SK-N-SH treated with all-trans-retinoic acid at 6 μM for 48 hours (cell line): ENCODE results near the gene DRAM1.

ENCODE experiments used
- ATAC-seq: fragments of 200-7000 bp; cut with Tn5 transposase; 3 replicates; pipeline ENCODE4 v1.9.1; 2020; ENCODE audit warnings: mild to moderate bottlenecking, moderate library complexity
- ARNTL ChIP-seq: fragments of 450-650 bp; formaldehyde crosslinking; IDR thresholded peaks from 2 replicates; pipeline ENCODE4 v1.5.0; 2020; ENCODE audit warnings: low read depth, mild to moderate bottlenecking, moderate library complexity, borderline replicate concordance
- BACH2 ChIP-seq: fragments of 250-450 bp; sonication (Bioruptor Pico); IDR thresholded peaks from 2 replicates; pipeline ENCODE4 v1.9.0; 2021; ENCODE audit warnings: mild to moderate bottlenecking, borderline replicate concordance
- CREB5 ChIP-seq: fragments of 250-450 bp; sonication (Bioruptor Pico); IDR thresholded peaks from 2 replicates; pipeline ENCODE4 v1.5.1; 2020; ENCODE audit warnings: low read depth, mild to moderate bottlenecking, moderate library complexity
- CSDC2 ChIP-seq: fragments of 250-450 bp; sonication (Bioruptor Pico); IDR thresholded peaks from 2 replicates; pipeline ENCODE4 v1.5.0; 2020; ENCODE audit warnings: mild to moderate bottlenecking, moderate library complexity
- ESRRG ChIP-seq: fragments of 250-450 bp; sonication (Bioruptor Pico); IDR thresholded peaks from 2 replicates; pipeline ENCODE4 v1.6.1; 2021; ENCODE audit warnings: mild to moderate bottlenecking
- GLIS3 ChIP-seq: fragments of 250-450 bp; sonication (Bioruptor Pico); IDR thresholded peaks from 2 replicates; pipeline ENCODE4 v1.5.0; 2020; ENCODE audit warnings: mild to moderate bottlenecking, moderate library complexity
- ISL1 ChIP-seq: fragments of 250-450 bp; sonication (Bioruptor Pico); IDR thresholded peaks from 2 replicates; pipeline ENCODE4 v2.1.2; 2022; ENCODE audit warnings: mild to moderate bottlenecking, moderate library complexity
- OSR1 ChIP-seq: fragments of 250-450 bp; sonication (Bioruptor Pico); IDR thresholded peaks from 2 replicates; pipeline ENCODE4 v1.8.0; 2022; ENCODE audit warnings: moderate library complexity, mild to moderate bottlenecking, inconsistent platforms
- PPARA ChIP-seq: fragments of 250-450 bp; sonication (Bioruptor Pico); IDR thresholded peaks from 2 replicates; pipeline ENCODE4 v1.5.0; 2020; ENCODE audit warnings: mild to moderate bottlenecking, borderline replicate concordance
- RARB ChIP-seq: fragments of 250-450 bp; sonication (Bioruptor Pico); IDR thresholded peaks from 2 replicates; pipeline ENCODE4 v1.8.0; 2021; ENCODE audit warnings: mild to moderate bottlenecking, moderate library complexity
- SNAI2 ChIP-seq: fragments of 250-450 bp; sonication (Bioruptor Pico); IDR thresholded peaks from 2 replicates; pipeline ENCODE4 v1.5.0; 2020; ENCODE audit warnings: mild to moderate bottlenecking, moderate library complexity
- TCF4 ChIP-seq: fragments of 250-450 bp; sonication (Bioruptor Pico); IDR thresholded peaks from 2 replicates; pipeline ENCODE4 v1.8.0; 2021; ENCODE audit warnings: mild to moderate bottlenecking, moderate library complexity, borderline replicate concordance
- TOX ChIP-seq: fragments of 250-450 bp; sonication (Bioruptor Pico); IDR thresholded peaks from 2 replicates; pipeline ENCODE4 v1.8.0; 2021; ENCODE audit warnings: mild to moderate bottlenecking, moderate library complexity, borderline replicate concordance
- ZC3H10 ChIP-seq: fragments of 250-450 bp; sonication (Bioruptor Pico); IDR thresholded peaks from 2 replicates; pipeline ENCODE4 v1.5.1; 2021; ENCODE audit warnings: mild to moderate bottlenecking, moderate library complexity
- ZFP30 ChIP-seq: fragments of 450-650 bp; formaldehyde crosslinking; IDR thresholded peaks from 2 replicates; pipeline ENCODE4 v1.5.0; 2022; ENCODE audit warnings: mild to moderate bottlenecking, moderate library complexity
- ZNF565 ChIP-seq: fragments of 450-650 bp; formaldehyde crosslinking; conservative IDR thresholded peaks from 2 replicates; pipeline ENCODE4 v1.5.0; 2020; ENCODE audit warnings: low read depth, mild to moderate bottlenecking, moderate library complexity
- ZNF70 ChIP-seq: fragments of 450-650 bp; formaldehyde crosslinking; IDR thresholded peaks from 2 replicates; pipeline ENCODE4 v1.5.0; 2020; ENCODE audit warnings: mild to moderate bottlenecking, moderate library complexity
- ZNF8 ChIP-seq: fragments of 450-650 bp; formaldehyde crosslinking; IDR thresholded peaks from 2 replicates; pipeline ENCODE4 v1.5.0; 2020; ENCODE audit warnings: mild to moderate bottlenecking, moderate library complexity
- TF ChIP-seq, protein P1 (sequence below): fragments of 250-450 bp; sonication (Bioruptor Pico); IDR thresholded peaks from 2 replicates; pipeline ENCODE4 v1.8.0; 2021; ENCODE audit warnings: low read depth, mild to moderate bottlenecking, moderate library complexity, borderline replicate concordance
- TF ChIP-seq, protein P2 (sequence below): fragments of 250-450 bp; sonication (Bioruptor Pico); IDR thresholded peaks from 2 replicates; pipeline ENCODE4 v1.5.1; 2021; ENCODE audit warnings: mild to moderate bottlenecking, moderate library complexity
- TF ChIP-seq, protein P3 (sequence below): fragments of 250-450 bp; sonication (Bioruptor Pico); IDR thresholded peaks from 2 replicates; pipeline ENCODE4 v1.5.0; 2020; ENCODE audit warnings: mild to moderate bottlenecking, moderate library complexity

Gene DRAM1

DNA sequence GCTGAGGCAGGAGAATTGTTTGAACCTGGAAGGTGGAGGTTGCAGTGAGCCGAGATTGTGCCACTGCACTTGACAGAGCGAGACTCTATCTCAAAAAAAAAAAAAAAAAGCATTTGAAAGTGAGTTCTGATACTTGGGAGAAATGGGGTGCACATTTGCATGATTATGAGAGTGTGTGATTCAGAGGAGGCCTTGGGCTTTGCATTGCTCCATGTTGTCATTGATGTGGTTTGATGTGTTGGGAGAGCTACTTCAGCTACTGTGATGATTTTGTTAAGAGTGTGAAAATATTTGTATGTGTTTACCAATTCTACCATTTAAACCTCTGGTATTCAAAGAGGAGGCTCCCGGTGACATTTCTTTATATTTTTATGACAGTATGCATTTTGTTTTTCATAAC lies 24.4 kb downstream of the DRAM1 start:
- no peak for ATAC-seq
- TF ChIP-seq, protein P1, sequence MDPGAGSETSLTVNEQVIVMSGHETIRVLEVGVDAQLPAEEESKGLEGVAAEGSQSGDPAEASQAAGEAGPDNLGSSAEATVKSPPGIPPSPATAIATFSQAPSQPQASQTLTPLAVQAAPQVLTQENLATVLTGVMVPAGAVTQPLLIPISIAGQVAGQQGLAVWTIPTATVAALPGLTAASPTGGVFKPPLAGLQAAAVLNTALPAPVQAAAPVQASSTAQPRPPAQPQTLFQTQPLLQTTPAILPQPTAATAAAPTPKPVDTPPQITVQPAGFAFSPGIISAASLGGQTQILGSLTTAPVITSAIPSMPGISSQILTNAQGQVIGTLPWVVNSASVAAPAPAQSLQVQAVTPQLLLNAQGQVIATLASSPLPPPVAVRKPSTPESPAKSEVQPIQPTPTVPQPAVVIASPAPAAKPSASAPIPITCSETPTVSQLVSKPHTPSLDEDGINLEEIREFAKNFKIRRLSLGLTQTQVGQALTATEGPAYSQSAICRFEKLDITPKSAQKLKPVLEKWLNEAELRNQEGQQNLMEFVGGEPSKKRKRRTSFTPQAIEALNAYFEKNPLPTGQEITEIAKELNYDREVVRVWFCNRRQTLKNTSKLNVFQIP (CRISPR knock-in tag), result no peak
- no peak for TF ChIP-seq RARB

DNA sequence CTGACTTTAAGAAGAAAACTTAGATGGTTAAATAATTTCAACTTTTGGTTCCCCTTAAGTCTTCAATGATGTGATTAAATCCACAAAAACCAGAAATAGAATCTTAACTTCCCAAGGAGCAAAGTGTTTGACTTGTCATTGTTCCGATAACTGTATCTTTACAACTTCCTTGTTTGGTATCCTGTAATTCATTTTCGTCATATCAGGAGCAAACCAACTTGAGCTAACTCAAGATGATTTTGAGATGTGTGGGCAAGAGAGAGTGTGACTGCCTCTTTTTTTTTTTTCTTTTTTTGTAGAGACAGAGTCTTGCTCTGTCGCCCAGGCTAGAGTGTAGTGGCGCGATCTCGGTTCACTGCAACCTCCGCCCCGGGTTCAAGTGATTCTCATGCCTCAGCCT lies 25.3 kb downstream of the DRAM1 start:
- TF ChIP-seq ZC3H10 (CRISPR knock-in tag) (no peak), BACH2 (CRISPR knock-in tag) (no peak), ZNF8 (CRISPR knock-in tag) (no peak), ESRRG (CRISPR knock-in tag) (no peak), PPARA (CRISPR knock-in tag) (no peak), ZNF565 (CRISPR knock-in tag) (no peak), RARB (no peak), ZFP30 (no peak), CREB5 (CRISPR knock-in tag) (no peak), SNAI2 (no peak), ZNF70 (CRISPR knock-in tag) (no peak), OSR1 (CRISPR knock-in tag) (no peak), TOX (CRISPR knock-in tag) (no peak), GLIS3 (no peak)
- TF ChIP-seq, protein P2, sequence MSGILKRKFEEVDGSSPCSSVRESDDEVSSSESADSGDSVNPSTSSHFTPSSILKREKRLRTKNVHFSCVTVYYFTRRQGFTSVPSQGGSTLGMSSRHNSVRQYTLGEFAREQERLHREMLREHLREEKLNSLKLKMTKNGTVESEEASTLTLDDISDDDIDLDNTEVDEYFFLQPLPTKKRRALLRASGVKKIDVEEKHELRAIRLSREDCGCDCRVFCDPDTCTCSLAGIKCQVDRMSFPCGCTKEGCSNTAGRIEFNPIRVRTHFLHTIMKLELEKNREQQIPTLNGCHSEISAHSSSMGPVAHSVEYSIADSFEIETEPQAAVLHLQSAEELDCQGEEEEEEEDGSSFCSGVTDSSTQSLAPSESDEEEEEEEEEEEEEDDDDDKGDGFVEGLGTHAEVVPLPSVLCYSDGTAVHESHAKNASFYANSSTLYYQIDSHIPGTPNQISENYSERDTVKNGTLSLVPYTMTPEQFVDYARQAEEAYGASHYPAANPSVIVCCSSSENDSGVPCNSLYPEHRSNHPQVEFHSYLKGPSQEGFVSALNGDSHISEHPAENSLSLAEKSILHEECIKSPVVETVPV (CRISPR knock-in tag), result no peak
- TF ChIP-seq, protein P3, sequence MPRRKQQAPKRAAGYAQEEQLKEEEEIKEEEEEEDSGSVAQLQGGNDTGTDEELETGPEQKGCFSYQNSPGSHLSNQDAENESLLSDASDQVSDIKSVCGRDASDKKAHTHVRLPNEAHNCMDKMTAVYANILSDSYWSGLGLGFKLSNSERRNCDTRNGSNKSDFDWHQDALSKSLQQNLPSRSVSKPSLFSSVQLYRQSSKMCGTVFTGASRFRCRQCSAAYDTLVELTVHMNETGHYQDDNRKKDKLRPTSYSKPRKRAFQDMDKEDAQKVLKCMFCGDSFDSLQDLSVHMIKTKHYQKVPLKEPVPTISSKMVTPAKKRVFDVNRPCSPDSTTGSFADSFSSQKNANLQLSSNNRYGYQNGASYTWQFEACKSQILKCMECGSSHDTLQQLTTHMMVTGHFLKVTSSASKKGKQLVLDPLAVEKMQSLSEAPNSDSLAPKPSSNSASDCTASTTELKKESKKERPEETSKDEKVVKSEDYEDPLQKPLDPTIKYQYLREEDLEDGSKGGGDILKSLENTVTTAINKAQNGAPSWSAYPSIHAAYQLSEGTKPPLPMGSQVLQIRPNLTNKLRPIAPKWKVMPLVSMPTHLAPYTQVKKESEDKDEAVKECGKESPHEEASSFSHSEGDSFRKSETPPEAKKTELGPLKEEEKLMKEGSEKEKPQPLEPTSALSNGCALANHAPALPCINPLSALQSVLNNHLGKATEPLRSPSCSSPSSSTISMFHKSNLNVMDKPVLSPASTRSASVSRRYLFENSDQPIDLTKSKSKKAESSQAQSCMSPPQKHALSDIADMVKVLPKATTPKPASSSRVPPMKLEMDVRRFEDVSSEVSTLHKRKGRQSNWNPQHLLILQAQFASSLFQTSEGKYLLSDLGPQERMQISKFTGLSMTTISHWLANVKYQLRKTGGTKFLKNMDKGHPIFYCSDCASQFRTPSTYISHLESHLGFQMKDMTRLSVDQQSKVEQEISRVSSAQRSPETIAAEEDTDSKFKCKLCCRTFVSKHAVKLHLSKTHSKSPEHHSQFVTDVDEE (CRISPR knock-in tag), result no peak
- ATAC-seq, result no peak

DNA sequence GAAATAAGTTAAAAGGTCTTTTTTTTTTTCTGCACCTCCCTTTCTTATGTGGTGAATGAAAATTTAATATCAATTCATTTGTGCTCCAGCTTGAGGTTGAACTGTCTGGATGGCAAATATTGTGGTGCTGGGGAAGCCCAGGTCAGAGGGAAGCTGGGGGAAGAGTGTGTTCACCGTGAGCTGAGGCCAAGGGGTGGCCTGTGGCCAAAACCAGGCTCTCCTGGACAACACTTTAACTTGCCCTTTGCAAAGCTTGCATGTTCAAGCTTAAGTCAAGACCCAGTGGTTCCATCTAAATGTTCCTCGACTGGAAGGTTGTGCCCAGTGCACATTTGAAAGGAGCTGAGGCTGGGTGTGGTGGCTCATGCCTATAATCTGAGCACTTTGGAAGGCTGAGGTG lies 28.8 kb downstream of the DRAM1 start:
- ATAC-seq, result no peak
- no peak for TF ChIP-seq ISL1 (CRISPR knock-in tag)
- TF ChIP-seq CREB5 (CRISPR knock-in tag), result no peak

DNA sequence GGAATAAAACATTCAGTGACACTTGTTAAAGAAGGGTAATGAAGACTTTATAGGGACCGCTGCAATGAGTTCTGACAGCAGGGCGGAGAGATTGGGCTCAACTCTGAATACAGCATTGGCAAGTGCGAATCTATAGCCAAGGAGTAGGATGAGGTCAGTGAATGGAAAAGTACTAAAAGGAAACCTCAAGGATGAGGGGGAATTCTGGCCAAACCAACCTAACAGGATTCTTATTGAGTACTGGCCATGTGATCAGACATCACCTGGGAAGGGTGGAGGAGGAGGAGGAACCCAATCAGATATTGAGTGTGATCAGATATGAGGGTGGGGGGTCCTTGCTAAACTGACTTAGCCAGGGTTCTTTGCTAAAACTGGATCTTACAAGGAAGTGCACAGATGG lies 31.0 kb downstream of the DRAM1 start:
- ATAC-seq, result no peak
- TF ChIP-seq CREB5 (CRISPR knock-in tag) (no peak), BACH2 (CRISPR knock-in tag) (no peak), OSR1 (CRISPR knock-in tag) (no peak), ZC3H10 (CRISPR knock-in tag) (no peak), GLIS3 (no peak), ZNF70 (CRISPR knock-in tag) (no peak), PPARA (CRISPR knock-in tag) (no peak), TOX (CRISPR knock-in tag) (no peak), TCF4 (CRISPR knock-in tag) (no peak), CSDC2 (no peak), ARNTL (CRISPR knock-in tag) (no peak)
- TF ChIP-seq, protein P2 (CRISPR knock-in tag), result no peak
